ENCODE measurements around the gene FBXL14. TPM values are rescaled to one million over a fixed set of nuclear protein-coding genes. Genes with fewer than 3 reads are reported as not detected.

Gene FBXL14
- total and polyA plus RNA-seq, 9 of the 15 experiments (the other 6 are each of a cell fraction or from before 2014, with no cell fraction given), result 0.13 to 9.8 (median 3.3) TPM

- TF ChIP-seq, protein P1, sequence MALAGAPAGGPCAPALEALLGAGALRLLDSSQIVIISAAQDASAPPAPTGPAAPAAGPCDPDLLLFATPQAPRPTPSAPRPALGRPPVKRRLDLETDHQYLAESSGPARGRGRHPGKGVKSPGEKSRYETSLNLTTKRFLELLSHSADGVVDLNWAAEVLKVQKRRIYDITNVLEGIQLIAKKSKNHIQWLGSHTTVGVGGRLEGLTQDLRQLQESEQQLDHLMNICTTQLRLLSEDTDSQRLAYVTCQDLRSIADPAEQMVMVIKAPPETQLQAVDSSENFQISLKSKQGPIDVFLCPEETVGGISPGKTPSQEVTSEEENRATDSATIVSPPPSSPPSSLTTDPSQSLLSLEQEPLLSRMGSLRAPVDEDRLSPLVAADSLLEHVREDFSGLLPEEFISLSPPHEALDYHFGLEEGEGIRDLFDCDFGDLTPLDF (CRISPR knock-in tag; IDR thresholded peaks at IDR 0.05), result no peak
- TF ChIP-seq CHCHD3 (CRISPR knock-in tag; IDR thresholded peaks at IDR 0.05) (no peak), BACH1 (tag; IDR thresholded peaks at IDR 0.05) (no peak), ZNF197 (CRISPR knock-in tag; IDR thresholded peaks at IDR 0.05; ENCODE audit: low read depth) (peak; percentile 62; the same call in 1 of the 2 replicates), FOXP1 (CRISPR knock-in tag; IDR thresholded peaks at IDR 0.05) (no peak), CHD7 (IDR thresholded peaks at IDR 0.05; ENCODE audit: low read depth, low read length) (no peak), KLF6 (CRISPR knock-in tag; IDR thresholded peaks at IDR 0.05; ENCODE audit: borderline replicate concordance) (no peak), ZBTB12 (CRISPR knock-in tag; IDR thresholded peaks at IDR 0.05) (no peak), KDM4B (IDR thresholded peaks at IDR 0.05; ENCODE audit: borderline replicate concordance in 2 of 2, low read depth in 1 of 2) (no peak), BCOR (IDR thresholded peaks at IDR 0.05) (no peak)
- TF ChIP-seq, protein P2, sequence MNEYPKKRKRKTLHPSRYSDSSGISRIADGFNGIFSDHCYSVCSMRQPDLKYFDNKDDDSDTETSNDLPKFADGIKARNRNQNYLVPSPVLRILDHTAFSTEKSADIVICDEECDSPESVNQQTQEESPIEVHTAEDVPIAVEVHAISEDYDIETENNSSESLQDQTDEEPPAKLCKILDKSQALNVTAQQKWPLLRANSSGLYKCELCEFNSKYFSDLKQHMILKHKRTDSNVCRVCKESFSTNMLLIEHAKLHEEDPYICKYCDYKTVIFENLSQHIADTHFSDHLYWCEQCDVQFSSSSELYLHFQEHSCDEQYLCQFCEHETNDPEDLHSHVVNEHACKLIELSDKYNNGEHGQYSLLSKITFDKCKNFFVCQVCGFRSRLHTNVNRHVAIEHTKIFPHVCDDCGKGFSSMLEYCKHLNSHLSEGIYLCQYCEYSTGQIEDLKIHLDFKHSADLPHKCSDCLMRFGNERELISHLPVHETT (CRISPR knock-in tag; conservative IDR thresholded peaks at IDR 0.05 in 1 of 2, IDR thresholded peaks at IDR 0.05 in 1 of 2), result no peak
These were observed 11.7 kb upstream of the FBXL14 start (continued) for GRCh38 chr12:1606021-1606622.
